Fibroblast of lung (primary cell): ENCODE data around the gene CDCP2.

Source experiments
- EZH2 ChIP-seq: IDR thresholded peaks from 2 replicates; pipeline ENCODE4 v1.5.1; 2012; ENCODE audit warnings: low read length, control low read depth, mild to moderate bottlenecking; ENCODE audit errors: missing control alignments
- TF ChIP-seq, protein P1 (sequence below), 2 donors: IDR thresholded peaks in 1 of 2; conservative IDR thresholded peaks in 1 of 2; 1 replicate in 1 of 2; 2 replicates in 1 of 2; pipeline ENCODE4 v1.5.1; 2011 to 2012; ENCODE audit warnings: low read length in 2 of 2, control low read depth in 1 of 2, inconsistent platforms in 1 of 2, low read depth in 1 of 2, mild to moderate bottlenecking in 1 of 2

DNA sequence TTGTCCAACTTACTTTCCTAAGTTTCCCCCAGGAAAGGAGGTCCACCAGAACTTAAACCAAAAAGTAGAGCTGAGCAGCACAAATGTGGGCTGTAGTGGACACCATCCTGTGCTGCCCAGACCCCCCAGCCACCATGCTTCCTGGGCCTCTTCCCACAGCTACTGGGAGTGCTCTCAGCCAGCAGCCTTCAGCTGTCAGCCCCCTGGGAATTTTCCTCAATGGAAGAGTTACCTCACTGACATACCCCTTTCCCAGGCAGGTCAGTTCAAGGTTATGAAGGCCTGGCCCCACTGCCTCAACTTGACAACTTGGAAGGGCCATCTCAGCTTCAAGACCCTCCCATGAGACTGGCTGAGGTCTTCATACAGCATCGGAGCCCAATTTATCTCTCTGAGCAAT is 47.7 kb downstream of the CDCP2 start:
- TF ChIP-seq EZH2, result no peak
- TF ChIP-seq, protein P1, sequence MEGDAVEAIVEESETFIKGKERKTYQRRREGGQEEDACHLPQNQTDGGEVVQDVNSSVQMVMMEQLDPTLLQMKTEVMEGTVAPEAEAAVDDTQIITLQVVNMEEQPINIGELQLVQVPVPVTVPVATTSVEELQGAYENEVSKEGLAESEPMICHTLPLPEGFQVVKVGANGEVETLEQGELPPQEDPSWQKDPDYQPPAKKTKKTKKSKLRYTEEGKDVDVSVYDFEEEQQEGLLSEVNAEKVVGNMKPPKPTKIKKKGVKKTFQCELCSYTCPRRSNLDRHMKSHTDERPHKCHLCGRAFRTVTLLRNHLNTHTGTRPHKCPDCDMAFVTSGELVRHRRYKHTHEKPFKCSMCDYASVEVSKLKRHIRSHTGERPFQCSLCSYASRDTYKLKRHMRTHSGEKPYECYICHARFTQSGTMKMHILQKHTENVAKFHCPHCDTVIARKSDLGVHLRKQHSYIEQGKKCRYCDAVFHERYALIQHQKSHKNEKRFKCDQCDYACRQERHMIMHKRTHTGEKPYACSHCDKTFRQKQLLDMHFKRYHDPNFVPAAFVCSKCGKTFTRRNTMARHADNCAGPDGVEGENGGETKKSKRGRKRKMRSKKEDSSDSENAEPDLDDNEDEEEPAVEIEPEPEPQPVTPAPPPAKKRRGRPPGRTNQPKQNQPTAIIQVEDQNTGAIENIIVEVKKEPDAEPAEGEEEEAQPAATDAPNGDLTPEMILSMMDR (conservative IDR thresholded peaks at IDR 0.05 in 1 of 2, IDR thresholded peaks at IDR 0.05 in 1 of 2; ENCODE audit: low read depth in 1 of 2, low read length in 2 of 2), result no peak
